HepG2 (cell line): ENCODE results near the gene NDUFB10. TPM values are rescaled to one million over a fixed set of nuclear protein-coding genes. Genes with fewer than 3 reads are reported as not detected.
A peak's percentile ranks its signal among the peaks of the same experiment; 100 is the strongest.

ENCODE experiments used
- ARID2 ChIP-seq: sonication (generic); formaldehyde crosslinking; IDR thresholded peaks from 2 replicates; pipeline ENCODE4 v1.8.1; 2022; ENCODE audit warnings: mild to moderate bottlenecking, missing genetic modification reagents, borderline replicate concordance
- ARNTL ChIP-seq: sonication (generic); formaldehyde crosslinking; IDR thresholded peaks from 2 replicates; pipeline ENCODE4 v1.4.0; 2020; ENCODE audit warnings: mild to moderate bottlenecking, missing genetic modification reagents
- ATF7 ChIP-seq, 2 experiments: fragments of 450-650 bp in 1 of 2; sonication (generic) in 1 of 2; formaldehyde crosslinking in 1 of 2; IDR thresholded peaks; 2 replicates each; pipeline versions ENCODE4 v1.4.0 to v1.6.1; 2016 to 2020; ENCODE audit warnings: antibody characterized with exemption in 1 of 2, mild to moderate bottlenecking in 1 of 2, missing genetic modification reagents in 1 of 2
- CBX2 ChIP-seq, 2 experiments: fragments of 200-600 bp in 1 of 2; sonication (generic); formaldehyde crosslinking in 1 of 2; IDR thresholded peaks; 2 replicates each; pipeline versions ENCODE4 v1.7.0 to v1.8.1; 2018 to 2022; ENCODE audit warnings: low read depth in 2 of 2, low read length in 1 of 2, mild to moderate bottlenecking in 1 of 2, missing genetic modification reagents in 1 of 2
- DDIT3 ChIP-seq: sonication (generic); formaldehyde crosslinking; IDR thresholded peaks from 2 replicates; pipeline ENCODE4 v1.4.0; 2020; ENCODE audit warnings: mild to moderate bottlenecking, missing genetic modification reagents
- IKZF4 ChIP-seq: sonication (generic); formaldehyde crosslinking; IDR thresholded peaks from 2 replicates; pipeline ENCODE4 v1.5.1; 2020; ENCODE audit warnings: borderline replicate concordance, mild to moderate bottlenecking, low read depth, missing genetic modification reagents; ENCODE audit errors: not compliant biosample characterization
- NFE2 ChIP-seq: sonication (generic); formaldehyde crosslinking; IDR thresholded peaks from 2 replicates; pipeline ENCODE4 v1.4.0; 2020; ENCODE audit warnings: missing genetic modification reagents
- PPARG ChIP-seq: conservative IDR thresholded peaks from 2 replicates; pipeline ENCODE4 v1.6.1; 2016; ENCODE audit warnings: missing biosample characterization, missing genetic modification reagents
- PRPF4 ChIP-seq: fragments of 200-400 bp; formaldehyde crosslinking; IDR thresholded peaks from 2 replicates; pipeline ENCODE4 v1.6.1; 2016; ENCODE audit warnings: low read length, low read depth; ENCODE audit not compliant: poor library complexity, severe bottlenecking
- RFX5 ChIP-seq: IDR thresholded peaks from 2 replicates; pipeline ENCODE4 v1.6.1; 2011; ENCODE audit warnings: low read depth, low read length, improper control_type of control experiment
- SETDB1 ChIP-seq: sonication (generic); formaldehyde crosslinking; IDR thresholded peaks from 2 replicates; pipeline ENCODE4 v1.5.1; 2020; ENCODE audit warnings: missing genetic modification reagents, mild to moderate bottlenecking, borderline replicate concordance
- SKI ChIP-seq: fragments of 450-650 bp; IDR thresholded peaks from one replicate; pipeline ENCODE4 v1.6.1; 2018; ENCODE audit warnings: mild to moderate bottlenecking; ENCODE audit not compliant: partially characterized antibody
- TBP ChIP-seq: sonication (generic); formaldehyde crosslinking; IDR thresholded peaks from 2 replicates; pipeline ENCODE4 v1.5.0; 2020; ENCODE audit warnings: missing genetic modification reagents
- ZNF44 ChIP-seq: sonication (generic); formaldehyde crosslinking; IDR thresholded peaks from 2 replicates; pipeline ENCODE4 v1.5.1; 2020; ENCODE audit warnings: mild to moderate bottlenecking, missing genetic modification reagents
- ZNF674 ChIP-seq: sonication (generic); formaldehyde crosslinking; IDR thresholded peaks from 2 replicates; pipeline ENCODE4 v1.5.0; 2020; ENCODE audit warnings: low read depth, mild to moderate bottlenecking, missing genetic modification reagents
- ZSCAN21 ChIP-seq: sonication (generic); formaldehyde crosslinking; IDR thresholded peaks from 2 replicates; pipeline ENCODE4 v1.8.0; 2022; ENCODE audit warnings: mild to moderate bottlenecking, missing genetic modification reagents, moderate library complexity, borderline replicate concordance
- ZSCAN25 ChIP-seq: sonication (generic); formaldehyde crosslinking; IDR thresholded peaks from 2 replicates; pipeline ENCODE4 v1.8.0; 2022; ENCODE audit warnings: mild to moderate bottlenecking, missing genetic modification reagents
- polyA plus RNA-seq, 8 experiments: library from polyadenylated mRNA; depleted of rRNA in 3 of 8; stranded (reverse) in 7 of 8; unstranded in 1 of 8; fragments of >200 nt; fragmentation: Illumina TruSeq in 4 of 8; extraction: Trizol in 4 of 8; gene quantifications; 2 replicates each; pipeline versions ENCODE4 v1.2.1 to v1.2.3, GENCODE V29; 2011 to 2016; ENCODE audit warnings: low read depth in 4 of 8, missing spikeins in 1 of 8, mixed read lengths in 1 of 8; ENCODE audit not compliant: insufficient read depth in 1 of 8
- total RNA-seq, 5 experiments: library from RNA; depleted of rRNA; stranded (reverse); fragments of >200 nt; fragmentation: Illumina TruSeq; extraction: Trizol; gene quantifications; 2 replicates each; pipeline ENCODE4 v1.2.3, GENCODE V29; 2016; ENCODE audit warnings: low read depth in 1 of 5
- TF ChIP-seq, protein P1 (sequence below): sonication (generic); formaldehyde crosslinking; IDR thresholded peaks from 2 replicates; pipeline ENCODE4 v1.5.1; 2020; ENCODE audit warnings: mild to moderate bottlenecking, missing genetic modification reagents, moderate library complexity
- TF ChIP-seq, protein P2 (sequence below): sonication (generic); formaldehyde crosslinking; IDR thresholded peaks from 2 replicates; pipeline ENCODE4 v1.5.0; 2020; ENCODE audit warnings: missing genetic modification reagents, mild to moderate bottlenecking, borderline replicate concordance
- TF ChIP-seq, protein P3 (sequence below): sonication (generic); formaldehyde crosslinking; IDR thresholded peaks from 2 replicates; pipeline ENCODE4 v1.4.0; 2020; ENCODE audit warnings: mild to moderate bottlenecking, missing genetic modification reagents
- TF ChIP-seq, protein P4 (sequence below): sonication (generic); formaldehyde crosslinking; IDR thresholded peaks from 2 replicates; pipeline ENCODE4 v1.5.0; 2020; ENCODE audit warnings: missing genetic modification reagents

The NDUFB10 gene
- total and polyA plus RNA-seq, 2 of the 13 experiments (the other 11 are each of a cell fraction or from before 2014, with no cell fraction given): 68.6 to 157 TPM

DNA sequence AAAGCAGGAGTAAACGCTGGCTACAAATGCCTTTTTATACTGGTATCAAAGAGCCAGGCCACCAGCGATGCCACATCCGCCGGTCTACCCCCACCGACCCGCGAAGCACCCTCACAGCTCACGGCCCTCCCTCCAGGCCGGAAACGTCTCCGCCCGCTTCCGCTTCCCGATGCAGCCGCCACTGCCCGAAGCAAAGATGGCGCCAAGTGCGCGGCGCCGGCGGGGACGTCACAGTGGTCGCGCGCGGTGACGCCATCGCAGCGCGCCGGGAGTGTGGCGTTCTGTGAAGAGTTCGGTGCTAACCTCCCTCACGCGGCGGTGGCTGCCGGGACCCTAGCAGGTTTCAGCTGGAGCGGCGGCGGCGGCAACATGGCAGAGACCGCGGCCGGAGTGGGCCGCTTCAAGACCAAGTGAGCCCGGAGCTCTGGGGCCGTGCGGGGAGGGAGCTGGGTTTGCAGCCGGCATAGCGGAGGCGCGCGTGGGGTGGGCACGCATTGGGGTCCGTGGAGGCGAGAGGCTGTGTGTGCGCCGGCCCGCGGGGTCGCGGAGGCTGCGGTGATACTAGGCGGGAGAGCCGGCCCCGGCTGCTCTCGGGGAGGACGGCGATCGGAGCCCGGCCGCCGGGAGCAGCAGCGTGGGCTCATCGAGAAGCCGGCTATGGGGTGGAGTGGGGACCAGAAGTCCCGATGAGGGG is 12.6 kb downstream of the NDUFB10 start, which contains the start of gene TBL3 (continued):
- TF ChIP-seq TBP: peak; percentile 98
- TF ChIP-seq IKZF4 (CRISPR knock-in tag): peak; percentile 61
- no peak for TF ChIP-seq NFE2
- TF ChIP-seq, protein P1, sequence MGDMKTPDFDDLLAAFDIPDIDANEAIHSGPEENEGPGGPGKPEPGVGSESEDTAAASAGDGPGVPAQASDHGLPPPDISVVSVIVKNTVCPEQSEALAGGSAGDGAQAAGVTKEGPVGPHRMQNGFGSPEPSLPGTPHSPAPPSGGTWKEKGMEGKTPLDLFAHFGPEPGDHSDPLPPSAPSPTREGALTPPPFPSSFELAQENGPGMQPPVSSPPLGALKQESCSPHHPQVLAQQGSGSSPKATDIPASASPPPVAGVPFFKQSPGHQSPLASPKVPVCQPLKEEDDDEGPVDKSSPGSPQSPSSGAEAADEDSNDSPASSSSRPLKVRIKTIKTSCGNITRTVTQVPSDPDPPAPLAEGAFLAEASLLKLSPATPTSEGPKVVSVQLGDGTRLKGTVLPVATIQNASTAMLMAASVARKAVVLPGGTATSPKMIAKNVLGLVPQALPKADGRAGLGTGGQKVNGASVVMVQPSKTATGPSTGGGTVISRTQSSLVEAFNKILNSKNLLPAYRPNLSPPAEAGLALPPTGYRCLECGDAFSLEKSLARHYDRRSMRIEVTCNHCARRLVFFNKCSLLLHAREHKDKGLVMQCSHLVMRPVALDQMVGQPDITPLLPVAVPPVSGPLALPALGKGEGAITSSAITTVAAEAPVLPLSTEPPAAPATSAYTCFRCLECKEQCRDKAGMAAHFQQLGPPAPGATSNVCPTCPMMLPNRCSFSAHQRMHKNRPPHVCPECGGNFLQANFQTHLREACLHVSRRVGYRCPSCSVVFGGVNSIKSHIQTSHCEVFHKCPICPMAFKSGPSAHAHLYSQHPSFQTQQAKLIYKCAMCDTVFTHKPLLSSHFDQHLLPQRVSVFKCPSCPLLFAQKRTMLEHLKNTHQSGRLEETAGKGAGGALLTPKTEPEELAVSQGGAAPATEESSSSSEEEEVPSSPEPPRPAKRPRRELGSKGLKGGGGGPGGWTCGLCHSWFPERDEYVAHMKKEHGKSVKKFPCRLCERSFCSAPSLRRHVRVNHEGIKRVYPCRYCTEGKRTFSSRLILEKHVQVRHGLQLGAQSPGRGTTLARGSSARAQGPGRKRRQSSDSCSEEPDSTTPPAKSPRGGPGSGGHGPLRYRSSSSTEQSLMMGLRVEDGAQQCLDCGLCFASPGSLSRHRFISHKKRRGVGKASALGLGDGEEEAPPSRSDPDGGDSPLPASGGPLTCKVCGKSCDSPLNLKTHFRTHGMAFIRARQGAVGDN (CRISPR knock-in tag): peak; percentile 91
- TF ChIP-seq ZSCAN21 (CRISPR knock-in tag): peak; percentile 84
- TF ChIP-seq ATF7 (IDR thresholded peaks at IDR 0.05): peak; percentile 46; the same call in 1 of the 2 replicates
- TF ChIP-seq ATF7 (CRISPR knock-in tag; IDR thresholded peaks at IDR 0.05): no peak
- TF ChIP-seq ZNF44 (CRISPR knock-in tag): peak; percentile 89
- peak; percentile 64 for TF ChIP-seq RFX5
- peak; percentile 33; the same call in 1 of the 2 replicates for TF ChIP-seq PPARG (CRISPR knock-in tag)
- TF ChIP-seq ARID2: no peak; the same call in 1 of the 2 replicates
- TF ChIP-seq, protein P2, sequence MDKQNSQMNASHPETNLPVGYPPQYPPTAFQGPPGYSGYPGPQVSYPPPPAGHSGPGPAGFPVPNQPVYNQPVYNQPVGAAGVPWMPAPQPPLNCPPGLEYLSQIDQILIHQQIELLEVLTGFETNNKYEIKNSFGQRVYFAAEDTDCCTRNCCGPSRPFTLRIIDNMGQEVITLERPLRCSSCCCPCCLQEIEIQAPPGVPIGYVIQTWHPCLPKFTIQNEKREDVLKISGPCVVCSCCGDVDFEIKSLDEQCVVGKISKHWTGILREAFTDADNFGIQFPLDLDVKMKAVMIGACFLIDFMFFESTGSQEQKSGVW: no peak
- TF ChIP-seq PRPF4: no peak
- TF ChIP-seq, protein P3, sequence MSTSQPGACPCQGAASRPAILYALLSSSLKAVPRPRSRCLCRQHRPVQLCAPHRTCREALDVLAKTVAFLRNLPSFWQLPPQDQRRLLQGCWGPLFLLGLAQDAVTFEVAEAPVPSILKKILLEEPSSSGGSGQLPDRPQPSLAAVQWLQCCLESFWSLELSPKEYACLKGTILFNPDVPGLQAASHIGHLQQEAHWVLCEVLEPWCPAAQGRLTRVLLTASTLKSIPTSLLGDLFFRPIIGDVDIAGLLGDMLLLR (CRISPR knock-in tag): peak; percentile 93; the same call in 1 of the 2 replicates
- TF ChIP-seq SKI: peak; percentile 47
- TF ChIP-seq ARNTL (CRISPR knock-in tag): peak; percentile 84
- TF ChIP-seq DDIT3 (CRISPR knock-in tag): no peak
- TF ChIP-seq SETDB1 (CRISPR knock-in tag): no peak
- TF ChIP-seq ZNF674 (CRISPR knock-in tag): no peak
- TF ChIP-seq CBX2 (IDR thresholded peaks at IDR 0.05; ENCODE audit: low read depth, low read length): no peak
- no peak; the same call in 1 of the 2 replicates for TF ChIP-seq CBX2 (CRISPR knock-in tag; IDR thresholded peaks at IDR 0.05; ENCODE audit: low read depth)
- TF ChIP-seq, protein P4, sequence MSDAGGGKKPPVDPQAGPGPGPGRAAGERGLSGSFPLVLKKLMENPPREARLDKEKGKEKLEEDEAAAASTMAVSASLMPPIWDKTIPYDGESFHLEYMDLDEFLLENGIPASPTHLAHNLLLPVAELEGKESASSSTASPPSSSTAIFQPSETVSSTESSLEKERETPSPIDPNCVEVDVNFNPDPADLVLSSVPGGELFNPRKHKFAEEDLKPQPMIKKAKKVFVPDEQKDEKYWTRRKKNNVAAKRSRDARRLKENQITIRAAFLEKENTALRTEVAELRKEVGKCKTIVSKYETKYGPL (CRISPR knock-in tag): no peak
- TF ChIP-seq ZSCAN25 (CRISPR knock-in tag): peak; percentile 70; the same call in 1 of the 2 replicates
